SHP77 treated with DMSO at 0.1 percent for 48 hours (cell line): Measurements from ENCODE around the gene FERMT2.
"Not testable (repeated sequence)": the region's sequence is repeated elsewhere in the genome, so short reads cannot be mapped to it uniquely, and the experiment has no call there.

Experiments
- DNase-seq: peaks from one replicate; lab custom pipeline; 2025; lab: John Stamatoyannopoulos, UW

FERMT2 gene

GRCh38 chr14:52900731-52901130 lies 50.1 kb downstream of the FERMT2 start:
- no peak for DNase-seq

- DNase-seq: no peak
These were observed 52.4 kb downstream of the FERMT2 start for GRCh38 chr14:52898496-52898895.

GRCh38 chr14:52895000-52895399 lies 55.9 kb downstream of the FERMT2 start:
- no peak for DNase-seq

- no peak for DNase-seq
These were observed 59.0 kb downstream of the FERMT2 start for GRCh38 chr14:52891800-52892199.

- DNase-seq: no peak
These were observed 61.7 kb downstream of the FERMT2 start for GRCh38 chr14:52888839-52889838.

GRCh38 chr14:52888159-52888558 lies 62.7 kb downstream of the FERMT2 start:
- DNase-seq: no peak

- no peak for DNase-seq
These were observed 65.6 kb downstream of the FERMT2 start for GRCh38 chr14:52885230-52885629.

- DNase-seq: no peak
These were observed 67.2 kb downstream of the FERMT2 start for GRCh38 chr14:52883658-52884057.

- no peak for DNase-seq
These were observed 68.0 kb downstream of the FERMT2 start for GRCh38 chr14:52882824-52883223.

- no peak for DNase-seq
These were observed 70.9 kb downstream of the FERMT2 start for GRCh38 chr14:52879958-52880357.

GRCh38 chr14:52878946-52879345 lies 71.9 kb downstream of the FERMT2 start:
- no peak for DNase-seq

GRCh38 chr14:52878469-52878868 lies 72.4 kb downstream of the FERMT2 start:
- DNase-seq: no peak

- no peak for DNase-seq
These were observed 73.2 kb downstream of the FERMT2 start for GRCh38 chr14:52877628-52878027.

- no peak for DNase-seq
These were observed 74.0 kb downstream of the FERMT2 start for GRCh38 chr14:52876806-52877205.

- DNase-seq: no peak
These were observed 74.5 kb downstream of the FERMT2 start for GRCh38 chr14:52876311-52876710.

GRCh38 chr14:52875707-52876106 lies 75.1 kb downstream of the FERMT2 start:
- no peak for DNase-seq

- DNase-seq: no peak
These were observed 76.5 kb downstream of the FERMT2 start for GRCh38 chr14:52874389-52874788.

- DNase-seq: no peak
These were observed 77.2 kb downstream of the FERMT2 start for GRCh38 chr14:52873694-52874093.

- no peak for DNase-seq
These were observed 77.8 kb downstream of the FERMT2 start for GRCh38 chr14:52873065-52873464.

- DNase-seq: no peak
These were observed 79.2 kb downstream of the FERMT2 start for GRCh38 chr14:52871606-52872005.

GRCh38 chr14:52868911-52869618 lies 81.8 kb downstream of the FERMT2 start:
- DNase-seq: no peak

- not testable (repeated sequence) for DNase-seq
These were observed 86.0 kb downstream of the FERMT2 start for GRCh38 chr14:52864893-52865292.

- DNase-seq: no peak
These were observed 87.5 kb downstream of the FERMT2 start for GRCh38 chr14:52863334-52863700.
